Measurements from ENCODE around the gene FTO.

DNA sequence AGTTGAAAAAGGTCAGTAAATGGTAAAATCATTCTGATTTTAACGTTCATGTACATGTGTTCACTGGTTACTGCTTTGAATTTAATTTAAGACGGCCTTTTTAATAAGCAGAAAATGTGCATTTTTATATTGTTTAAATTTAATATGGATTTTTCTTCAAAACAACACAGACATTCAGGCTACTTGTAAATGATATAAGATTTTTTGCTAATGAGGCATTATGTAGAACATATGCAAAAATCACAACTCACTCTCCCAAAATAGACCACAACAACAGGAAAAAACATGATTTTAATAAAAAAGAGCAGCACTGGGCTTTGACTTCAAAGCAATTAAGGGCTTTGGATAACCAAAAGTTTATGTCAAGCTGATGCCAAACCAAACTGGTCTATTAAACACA lies 22.6 kb upstream of the FTO start:
- no peak for TF ChIP-seq POLR2A (IDR thresholded peaks at IDR 0.05)
- TF ChIP-seq, protein P1, sequence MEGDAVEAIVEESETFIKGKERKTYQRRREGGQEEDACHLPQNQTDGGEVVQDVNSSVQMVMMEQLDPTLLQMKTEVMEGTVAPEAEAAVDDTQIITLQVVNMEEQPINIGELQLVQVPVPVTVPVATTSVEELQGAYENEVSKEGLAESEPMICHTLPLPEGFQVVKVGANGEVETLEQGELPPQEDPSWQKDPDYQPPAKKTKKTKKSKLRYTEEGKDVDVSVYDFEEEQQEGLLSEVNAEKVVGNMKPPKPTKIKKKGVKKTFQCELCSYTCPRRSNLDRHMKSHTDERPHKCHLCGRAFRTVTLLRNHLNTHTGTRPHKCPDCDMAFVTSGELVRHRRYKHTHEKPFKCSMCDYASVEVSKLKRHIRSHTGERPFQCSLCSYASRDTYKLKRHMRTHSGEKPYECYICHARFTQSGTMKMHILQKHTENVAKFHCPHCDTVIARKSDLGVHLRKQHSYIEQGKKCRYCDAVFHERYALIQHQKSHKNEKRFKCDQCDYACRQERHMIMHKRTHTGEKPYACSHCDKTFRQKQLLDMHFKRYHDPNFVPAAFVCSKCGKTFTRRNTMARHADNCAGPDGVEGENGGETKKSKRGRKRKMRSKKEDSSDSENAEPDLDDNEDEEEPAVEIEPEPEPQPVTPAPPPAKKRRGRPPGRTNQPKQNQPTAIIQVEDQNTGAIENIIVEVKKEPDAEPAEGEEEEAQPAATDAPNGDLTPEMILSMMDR (IDR thresholded peaks at IDR 0.05): no peak
